NCI-H226 (cell line): ENCODE data around the gene S100A13.
"Not testable (repeated sequence)": the region's sequence is repeated elsewhere in the genome, so short reads cannot be mapped to it uniquely, and the experiment has no call there.

Source experiments
- DNase-seq: peaks from one replicate; pipeline ENCODE4 v3.0.0-alpha.2; 2015

Gene S100A13

DNA sequence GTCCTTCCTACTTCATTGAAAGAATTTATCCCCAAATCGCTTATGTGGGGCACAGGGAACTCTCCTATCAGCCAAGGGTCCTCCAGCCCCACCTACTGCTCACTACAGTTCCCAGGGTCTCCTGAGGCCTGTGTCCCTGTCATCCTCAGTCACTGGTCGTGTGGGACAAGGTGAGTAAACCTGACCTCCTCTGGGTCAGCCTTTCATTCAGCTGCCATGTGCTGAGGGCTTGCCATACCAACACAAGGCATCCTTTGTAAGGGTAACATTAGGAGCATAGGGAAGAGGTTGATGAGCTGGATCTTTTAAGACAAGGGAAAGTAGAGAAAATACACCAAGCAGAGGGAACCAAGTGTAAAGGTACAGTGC is 20.0 kb upstream of the S100A13 start:
- DNase-seq = no peak

DNA sequence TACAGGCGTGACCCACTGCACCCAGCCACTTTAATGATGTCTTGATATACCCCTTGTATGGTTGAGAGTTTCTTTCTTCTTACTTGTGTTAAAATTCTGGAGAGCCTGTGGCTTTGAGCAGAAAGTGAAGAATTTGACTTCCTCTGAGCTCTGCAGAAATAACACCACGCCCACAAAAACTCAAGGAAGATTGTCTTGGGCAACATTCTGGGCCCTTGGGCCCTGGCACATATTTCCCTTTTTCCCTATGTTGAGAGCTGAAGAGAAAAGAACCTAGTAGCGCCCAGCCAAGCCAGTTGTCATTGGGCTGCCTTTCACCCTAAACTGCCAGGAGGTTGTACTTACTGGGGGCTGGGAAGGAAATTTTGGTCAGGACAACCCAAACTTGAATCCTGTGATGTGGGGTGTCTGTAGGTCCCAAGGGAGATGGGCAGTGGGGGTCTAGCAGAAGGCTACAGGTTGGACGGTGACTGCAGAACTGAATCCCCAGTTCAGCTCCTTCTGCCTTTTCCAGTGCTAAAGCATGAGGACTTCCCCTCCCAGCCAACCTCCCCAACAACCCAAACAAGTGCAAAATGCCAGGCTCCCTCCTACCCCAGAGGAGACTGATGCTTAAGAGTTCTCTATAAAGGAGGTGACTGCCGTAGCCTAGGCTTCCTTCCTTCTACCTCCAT is 19.5 kb upstream of the S100A13 start:
- no peak for DNase-seq

DNA sequence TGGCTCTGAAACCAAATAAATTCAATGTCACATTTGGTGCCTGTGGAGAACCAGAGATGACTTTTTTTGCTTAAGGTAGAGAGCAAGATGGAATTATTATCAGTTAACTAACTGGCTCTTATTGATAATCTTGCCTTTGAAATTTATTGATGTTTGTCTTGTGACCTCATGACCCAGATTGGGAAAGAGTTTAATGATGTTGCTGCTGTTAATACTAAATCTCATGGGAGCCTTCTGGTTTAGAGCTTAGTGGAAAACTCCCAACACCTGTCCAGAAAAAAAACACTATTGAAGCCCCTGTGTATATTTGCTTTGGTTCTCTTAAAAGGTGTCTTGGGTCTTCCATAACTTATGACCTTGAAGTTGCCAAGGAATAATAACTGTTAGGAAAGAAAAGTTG is 16.5 kb upstream of the S100A13 start:
- DNase-seq = no peak

DNA sequence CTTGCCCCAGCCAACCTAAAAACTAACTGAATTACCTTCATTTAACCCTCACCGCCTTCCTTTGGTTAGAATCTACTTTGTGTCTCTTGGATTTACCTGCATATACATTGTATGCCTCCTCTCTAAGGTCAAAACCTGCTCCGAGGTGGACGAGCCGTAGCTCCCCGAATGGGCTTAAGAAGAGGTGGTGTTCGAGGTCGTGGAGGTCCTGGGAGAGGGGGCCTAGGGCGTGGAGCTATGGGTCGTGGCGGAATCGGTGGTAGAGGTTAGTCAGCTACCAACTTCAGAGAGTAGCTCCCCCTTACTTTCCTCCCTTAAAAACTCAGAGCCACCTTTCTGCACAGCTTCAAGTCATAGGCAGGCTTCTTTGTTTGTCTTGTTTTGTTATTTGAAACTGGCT is 15.8 kb upstream of the S100A13 start:
- DNase-seq = no peak

DNA sequence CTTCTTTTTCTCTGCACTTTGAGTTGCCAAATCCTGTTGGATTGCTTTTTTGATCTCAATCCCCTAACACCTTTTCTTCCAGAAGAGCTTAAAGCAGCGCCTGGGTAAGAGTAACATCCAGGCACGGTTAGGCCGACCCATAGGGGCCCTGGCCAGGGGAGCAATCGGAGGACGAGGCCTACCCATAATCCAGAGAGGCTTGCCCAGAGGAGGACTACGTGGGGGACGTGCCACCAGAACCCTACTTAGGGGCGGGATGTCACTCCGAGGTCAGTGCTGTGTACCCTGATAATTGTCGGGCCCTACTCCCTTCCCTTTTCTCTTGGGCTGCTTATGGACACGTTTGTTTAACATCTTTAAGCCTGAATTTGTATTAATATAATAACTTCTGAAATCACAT is 14.9 kb upstream of the S100A13 start:
- DNase-seq = no peak

DNA sequence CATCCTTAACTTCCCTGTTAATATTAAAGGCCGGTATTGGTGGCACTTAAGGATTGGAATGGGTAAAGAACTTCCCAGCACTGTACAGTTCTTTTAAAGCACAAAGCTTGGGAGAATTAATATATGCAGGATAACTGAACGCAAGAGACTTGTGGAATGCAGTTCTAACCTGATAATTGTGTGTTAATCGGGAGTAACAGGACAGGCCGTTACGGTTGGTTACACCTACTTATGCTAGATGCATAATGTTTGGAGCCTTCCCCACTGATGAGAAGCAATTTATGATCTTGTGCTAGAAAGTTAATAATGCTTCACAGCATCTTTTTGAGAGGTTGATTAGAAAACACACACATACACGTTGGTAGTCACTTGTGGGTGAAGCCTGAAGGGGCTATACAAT is 13.6 kb upstream of the S100A13 start:
- DNase-seq = no peak

DNA sequence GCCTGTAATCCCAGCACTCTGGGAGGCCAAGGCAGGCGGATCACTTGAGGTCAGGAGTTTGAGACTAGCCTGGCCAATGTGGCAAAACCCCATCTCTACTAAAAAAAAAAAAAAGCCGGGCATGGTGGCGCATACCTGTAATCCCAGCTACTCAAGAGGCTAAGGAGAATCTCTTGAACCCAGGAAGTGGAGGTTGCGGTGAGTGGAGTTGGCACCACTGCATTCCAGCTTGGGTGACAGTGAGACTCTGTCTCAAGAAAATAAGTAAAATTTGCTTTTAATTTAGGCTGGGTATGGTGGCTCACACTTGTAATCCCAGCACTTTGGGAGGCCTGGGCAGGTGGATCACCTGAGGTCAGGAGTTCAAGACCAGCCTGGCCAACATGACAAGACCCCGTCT is 12.9 kb upstream of the S100A13 start:
- not testable (repeated sequence) for DNase-seq

DNA sequence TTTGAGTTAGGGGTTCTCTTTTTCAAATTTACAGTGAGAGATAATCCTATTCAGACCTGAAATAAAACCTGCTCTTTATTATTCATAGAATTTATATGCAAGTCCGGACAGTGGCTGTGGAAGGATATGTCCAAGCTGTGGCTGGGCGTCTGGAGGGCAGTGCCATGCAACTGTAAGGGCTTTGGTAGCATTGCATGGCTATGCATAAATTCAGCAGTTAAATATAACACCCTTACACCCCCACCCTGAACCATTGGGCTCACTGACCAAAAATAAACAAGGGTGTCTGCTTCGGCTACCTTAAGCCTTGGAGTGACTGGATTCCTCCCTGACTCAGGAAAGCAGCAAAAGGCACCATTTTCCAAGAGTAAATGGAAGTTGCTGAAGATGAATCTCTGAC is 12.0 kb upstream of the S100A13 start:
- DNase-seq = no peak

DNA sequence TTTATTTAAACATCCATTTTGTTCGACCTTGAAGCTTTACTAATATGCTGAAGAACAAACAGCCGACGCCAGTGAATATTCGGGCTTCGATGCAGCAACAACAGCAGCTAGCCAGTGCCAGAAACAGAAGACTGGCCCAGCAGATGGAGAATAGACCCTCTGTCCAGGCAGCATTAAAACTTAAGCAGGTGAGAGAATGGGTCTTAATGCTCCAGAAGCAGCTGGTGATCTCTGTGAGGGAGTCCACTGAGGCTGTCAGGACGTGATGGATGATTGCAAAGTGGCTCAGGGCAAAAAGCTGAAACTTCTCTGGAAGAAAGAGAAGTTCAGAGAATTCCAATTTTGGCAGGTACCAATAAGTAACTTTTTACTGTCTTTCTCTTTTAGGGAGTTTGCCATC is 11.0 kb upstream of the S100A13 start:
- DNase-seq = no peak

DNA sequence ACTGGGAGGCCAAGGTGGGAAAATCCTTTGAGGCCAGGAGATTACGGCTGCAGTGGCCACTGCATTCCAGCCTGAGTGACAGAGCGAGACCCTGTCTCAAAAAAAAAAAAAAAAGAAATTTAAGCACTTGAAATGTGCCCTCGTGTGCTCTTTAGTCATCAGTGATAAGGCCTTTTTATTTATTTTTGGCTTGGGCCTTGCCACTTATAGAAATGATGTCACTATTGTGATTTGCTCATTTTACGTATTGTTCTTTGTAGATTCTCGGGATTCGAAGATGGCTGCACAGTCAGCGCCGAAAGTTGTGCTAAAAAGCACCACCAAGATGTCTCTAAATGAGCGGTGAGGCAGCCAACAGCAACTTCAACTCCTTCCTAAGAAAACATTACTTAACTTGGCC is 9.0 kb upstream of the S100A13 start:
- no peak for DNase-seq

DNA sequence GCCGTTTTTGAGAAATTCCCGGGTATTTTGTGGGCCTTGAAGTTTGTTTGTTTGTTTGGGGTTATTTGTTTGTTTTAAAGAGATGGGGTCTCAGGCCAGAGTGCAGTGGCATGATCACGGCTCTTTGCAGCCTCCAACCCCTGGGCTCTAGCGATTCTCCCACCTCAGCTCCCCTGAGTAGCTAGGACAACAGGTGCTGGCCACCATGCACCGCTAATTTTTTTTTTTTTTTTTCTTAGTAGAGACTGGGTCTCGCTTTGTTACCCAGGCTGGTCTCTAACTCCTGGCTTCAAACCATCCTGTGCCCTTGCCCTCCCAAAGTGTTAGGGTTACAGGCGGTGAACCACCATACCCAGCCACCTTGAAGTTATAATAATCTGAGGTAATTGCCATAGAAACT is 8.6 kb upstream of the S100A13 start:
- DNase-seq = no peak

DNA sequence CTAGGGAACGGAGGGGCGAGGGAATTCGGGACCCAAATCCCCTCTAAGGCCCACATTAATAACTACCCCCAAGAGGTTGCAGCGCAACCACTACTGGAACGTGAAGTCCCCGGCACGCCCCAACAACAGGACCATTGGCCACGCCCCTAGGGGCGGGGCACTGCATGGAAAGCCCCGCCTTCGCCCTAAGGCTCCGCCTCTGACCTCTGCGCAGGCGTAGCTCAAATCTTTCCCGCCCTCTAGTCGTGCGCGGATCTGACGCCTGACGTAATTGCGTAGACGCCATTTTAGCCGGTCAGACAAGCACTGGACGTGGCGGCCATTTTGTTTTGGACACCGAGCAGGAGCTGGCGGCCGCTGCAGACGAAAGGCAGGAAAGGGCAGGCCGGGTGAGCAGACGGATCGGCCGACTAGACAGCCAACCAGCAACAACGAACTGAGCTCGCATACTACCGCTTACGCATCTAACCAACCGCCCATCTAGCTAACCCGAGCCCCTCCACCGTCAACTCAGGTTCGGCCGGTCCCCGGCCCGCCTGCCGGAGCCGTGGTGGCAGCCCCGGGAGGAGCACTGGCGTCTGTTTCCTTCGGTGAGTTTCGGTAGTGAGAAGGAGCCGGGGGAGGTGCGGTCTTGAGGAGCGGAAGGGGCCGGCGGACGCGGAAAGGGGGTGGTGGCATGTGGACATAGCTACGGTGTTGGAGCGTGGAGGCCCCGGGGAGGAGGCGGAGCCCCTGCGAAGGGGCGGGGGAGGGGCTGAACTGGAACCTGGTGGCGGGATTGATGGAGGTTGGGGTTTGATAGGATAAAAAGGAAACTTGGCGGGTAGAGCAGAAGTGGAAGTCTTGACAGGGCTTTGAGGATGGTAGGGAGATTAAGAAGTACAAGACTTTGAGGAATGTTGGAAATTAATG is 6.7 kb upstream of the S100A13 start, which contains the start of gene CHTOP:
TSS of gene CHTOP (plus strand) at position 313 of the 912 bp plus-strand sequence. CDS start 2,523 bp downstream, outside the sequence.
- peak; percentile 92 for DNase-seq

DNA sequence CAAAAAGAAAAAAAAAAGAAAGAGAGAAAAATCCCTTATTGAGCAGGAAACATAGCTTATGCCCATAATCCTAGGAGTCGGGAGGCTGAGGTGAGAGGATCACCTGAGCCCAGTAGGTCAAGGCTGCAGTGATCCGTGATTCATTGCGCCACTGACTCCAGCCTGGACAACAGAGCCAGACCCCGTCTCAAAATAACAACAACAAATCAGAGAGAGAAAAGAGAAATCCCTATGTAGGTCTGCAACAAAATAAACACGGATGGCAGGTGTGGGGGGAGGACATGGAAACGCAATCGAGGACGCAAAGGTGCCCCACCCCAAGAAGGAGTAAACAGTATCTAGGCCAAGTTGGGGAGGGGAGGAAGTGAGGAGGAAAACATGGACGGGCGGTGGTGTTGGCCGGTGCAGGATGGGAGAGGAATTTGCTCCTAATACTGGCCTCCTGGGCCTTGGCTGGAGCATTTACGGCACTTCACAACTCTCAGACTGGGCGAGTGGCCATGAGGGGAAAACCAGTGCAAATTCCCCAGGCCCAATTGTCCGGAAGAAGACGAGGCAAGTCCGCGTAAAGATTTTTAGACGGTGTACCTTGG is 6.0 kb upstream of the S100A13 start:
- no peak for DNase-seq

DNA sequence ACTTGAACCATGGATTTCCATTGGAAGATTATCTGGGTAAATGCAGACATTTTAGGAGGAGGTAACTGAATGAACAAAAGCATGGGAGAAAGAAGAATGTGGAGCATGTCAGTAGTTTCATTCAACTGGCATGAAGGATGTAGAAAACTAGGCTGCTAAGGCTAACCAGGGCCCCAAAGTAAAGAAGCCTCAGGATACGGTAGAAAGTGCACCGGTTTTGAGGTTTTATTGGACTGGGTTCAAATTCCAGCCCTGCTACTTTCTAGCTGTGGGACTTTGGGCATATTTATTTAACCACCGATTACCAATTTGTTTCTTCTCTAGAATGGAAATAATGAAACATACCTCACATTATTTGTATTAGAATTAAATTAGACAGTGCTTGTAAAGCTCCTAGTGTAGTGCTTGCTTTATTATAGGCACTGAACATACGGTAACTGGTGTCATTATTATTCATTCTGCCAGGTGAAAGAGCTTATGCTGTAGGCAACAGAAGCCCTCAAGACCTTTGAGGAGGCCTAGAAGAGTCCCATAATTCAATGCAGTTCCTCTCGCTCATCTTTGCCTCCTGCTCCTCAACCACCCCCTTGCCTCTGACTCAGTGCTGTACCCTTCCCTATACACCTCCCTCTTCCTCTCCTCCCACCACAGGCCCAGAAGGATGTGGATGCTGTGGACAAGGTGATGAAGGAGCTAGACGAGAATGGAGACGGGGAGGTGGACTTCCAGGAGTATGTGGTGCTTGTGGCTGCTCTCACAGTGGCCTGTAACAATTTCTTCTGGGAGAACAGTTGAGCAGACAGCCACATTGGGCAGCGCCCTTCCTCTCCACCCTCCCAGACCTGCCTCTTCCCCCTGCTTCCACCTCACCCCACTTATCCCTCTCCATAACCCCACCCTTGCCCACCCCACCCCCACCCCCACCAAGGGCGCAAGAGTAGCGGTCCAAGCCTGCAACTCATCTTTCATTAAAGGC is 4.0 kb upstream of the S100A13 start:
- no peak for DNase-seq

DNA sequence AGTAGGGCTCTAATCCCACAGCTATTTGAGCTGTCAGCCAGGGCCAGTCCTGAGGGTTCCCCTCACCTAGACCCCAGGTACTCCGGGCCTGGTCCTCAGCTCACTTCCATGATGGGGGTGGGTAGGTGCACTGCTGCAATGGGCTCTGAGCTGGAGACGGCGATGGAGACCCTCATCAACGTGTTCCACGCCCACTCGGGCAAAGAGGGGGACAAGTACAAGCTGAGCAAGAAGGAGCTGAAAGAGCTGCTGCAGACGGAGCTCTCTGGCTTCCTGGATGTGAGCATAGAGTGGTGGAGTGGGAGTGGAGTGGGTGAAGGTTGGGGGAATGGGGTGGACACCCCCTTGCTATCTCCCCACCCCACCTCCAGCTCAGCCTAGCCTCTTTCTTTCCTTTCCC is 3.1 kb upstream of the S100A13 start:
- DNase-seq = no peak

DNA sequence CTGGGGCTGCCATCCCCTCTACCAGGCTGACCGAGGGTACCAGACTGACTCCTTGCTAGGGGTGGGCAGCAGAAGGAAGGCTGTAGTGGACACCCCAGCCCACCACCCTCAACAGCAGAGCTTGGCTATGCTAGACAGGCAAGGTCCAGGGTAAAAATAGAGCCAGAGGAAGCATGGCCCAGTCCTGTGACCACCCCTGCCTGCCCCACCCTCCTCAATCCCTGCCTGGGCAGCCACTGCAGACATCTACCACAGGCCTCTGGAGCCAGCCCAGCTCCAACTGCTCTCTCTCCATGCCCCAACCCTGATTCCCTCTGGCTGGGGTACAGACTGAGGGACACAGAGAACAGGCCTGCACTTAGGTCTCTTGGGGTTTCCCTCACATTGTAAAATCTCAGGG is 2.7 kb upstream of the S100A13 start:
- DNase-seq = no peak

DNA sequence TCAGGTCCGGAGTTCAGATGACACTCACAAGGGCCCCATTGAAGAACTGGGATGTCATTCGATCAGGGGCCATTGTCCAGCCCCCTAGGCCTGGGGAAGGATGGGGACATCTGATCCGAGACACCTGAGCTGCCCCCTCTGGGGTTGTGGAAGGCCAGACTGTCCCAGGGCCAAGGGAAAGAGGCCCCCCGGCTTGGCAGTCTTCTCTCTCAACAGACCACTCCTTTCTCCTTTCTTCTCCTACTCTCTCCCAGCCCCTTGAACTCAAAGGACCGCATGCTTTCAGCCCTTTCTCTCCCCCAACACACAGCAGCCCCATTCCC is 2.0 kb upstream of the S100A13 start:
- no peak for DNase-seq

DNA sequence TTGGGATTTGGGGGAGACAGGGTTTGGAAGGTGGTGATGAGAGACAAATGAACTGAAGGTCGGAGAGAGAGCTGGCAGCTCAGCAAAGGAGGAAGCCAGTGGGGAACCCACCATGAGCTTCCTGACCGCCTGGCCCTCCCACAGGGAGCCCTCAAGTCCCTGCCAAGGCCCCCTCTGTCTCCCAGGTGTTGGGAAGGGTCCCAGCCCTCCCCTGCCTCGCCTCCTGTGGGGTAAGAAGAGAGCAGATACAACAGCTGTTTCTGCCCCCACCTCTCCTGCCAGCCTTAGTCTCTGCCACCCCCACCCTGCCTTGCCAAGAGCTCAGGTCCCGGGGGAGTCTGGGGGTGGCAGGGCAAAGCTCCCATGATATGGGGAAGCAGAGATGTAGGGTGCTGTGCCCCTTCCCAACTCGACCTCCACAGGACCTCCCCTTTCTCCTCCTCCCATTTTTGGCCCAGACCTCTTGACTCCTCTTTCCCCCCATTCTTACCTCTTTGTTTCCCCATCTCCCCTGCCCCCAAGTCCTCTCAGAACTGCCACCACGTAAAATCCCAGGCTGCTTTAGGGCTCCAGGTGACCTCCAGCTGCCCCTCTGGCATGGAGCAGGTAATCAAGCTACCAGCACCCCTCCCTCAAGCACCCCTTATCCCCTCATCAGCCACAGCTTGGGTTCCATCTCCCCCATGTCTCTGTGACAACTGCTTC is 1.5 kb upstream of the S100A13 start:
- DNase-seq = no peak

DNA sequence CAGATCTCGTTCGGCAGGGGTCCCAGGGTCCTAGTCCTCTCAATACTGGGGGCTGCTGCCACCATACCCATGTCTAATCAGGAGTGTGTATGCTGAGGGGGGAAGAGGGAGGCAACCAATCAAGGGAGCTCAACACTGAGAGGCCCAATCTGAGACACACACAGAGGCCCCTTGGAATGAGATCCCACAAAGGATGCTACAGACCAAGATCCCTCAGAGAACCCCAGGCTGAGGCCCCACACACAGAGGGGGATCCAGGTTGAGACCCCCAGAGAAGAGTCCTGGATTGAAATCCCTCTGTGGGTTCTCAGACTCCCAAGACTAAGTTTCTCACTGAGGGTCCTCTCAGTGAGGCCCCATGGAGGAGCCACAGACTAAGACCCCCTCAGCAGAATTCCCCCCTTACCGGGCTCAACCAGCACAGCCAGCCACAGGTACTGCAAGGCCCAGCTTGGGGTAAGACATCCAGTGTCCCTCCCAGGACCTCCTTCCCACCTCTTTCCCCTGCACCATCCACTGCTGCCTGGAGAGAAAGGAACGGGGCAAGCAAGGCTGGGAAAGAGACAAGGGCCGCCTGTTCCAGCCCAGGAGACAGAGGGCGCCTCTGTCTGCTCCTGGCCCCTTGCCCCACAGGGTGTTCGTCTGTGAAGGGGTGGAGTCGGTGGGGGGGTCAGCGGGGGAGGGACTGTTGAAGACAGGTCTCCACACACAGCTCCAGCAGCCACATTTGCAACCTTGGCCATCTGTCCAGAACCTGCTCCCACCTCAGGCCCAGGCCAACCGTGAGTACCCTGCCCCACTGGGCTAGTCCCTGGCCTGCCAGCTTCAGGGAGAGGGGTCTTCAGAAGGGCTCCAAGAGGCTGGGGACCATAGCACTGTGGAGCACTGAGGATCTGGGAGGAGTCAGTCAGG is 666 bp upstream of the S100A13 start, which contains the start of gene S100A1:
TSS of gene S100A1 (plus strand) at position 720 of the 912 bp plus-strand sequence. CDS start 2,088 bp downstream, outside the sequence.
- peak; percentile 2 for DNase-seq

DNA sequence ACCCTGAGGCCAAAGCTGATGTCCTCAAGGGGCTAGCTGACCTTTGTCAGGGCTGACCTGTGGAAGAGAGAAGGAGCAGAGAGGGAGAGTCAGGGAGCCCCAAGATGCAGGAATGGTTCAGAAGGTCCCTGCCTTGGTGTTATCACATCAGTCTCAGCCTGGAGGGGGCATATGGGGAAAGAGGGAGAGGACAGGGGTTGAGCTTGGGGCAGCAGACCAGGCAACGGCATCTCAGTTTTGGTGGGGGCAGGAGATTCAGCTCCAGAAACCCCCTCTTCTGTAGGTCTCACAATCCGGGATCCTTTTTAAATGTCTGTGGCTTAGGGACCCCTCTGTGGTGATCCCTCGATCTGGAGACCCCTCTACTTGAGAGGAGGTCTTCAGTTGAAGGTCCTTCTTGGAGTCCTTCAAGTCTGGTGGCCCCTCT is 815 bp downstream of the S100A13 start:
- DNase-seq = no peak
